ENCODE data around the gene KCNS1.

GRCh38 chr20:45128099-45128498 lies 27.2 kb upstream of the KCNS1 start:
- TF ChIP-seq ESRRA (IDR thresholded peaks at IDR 0.05; ENCODE audit: borderline replicate concordance, low read length) = no peak
- TF ChIP-seq, protein P1, sequence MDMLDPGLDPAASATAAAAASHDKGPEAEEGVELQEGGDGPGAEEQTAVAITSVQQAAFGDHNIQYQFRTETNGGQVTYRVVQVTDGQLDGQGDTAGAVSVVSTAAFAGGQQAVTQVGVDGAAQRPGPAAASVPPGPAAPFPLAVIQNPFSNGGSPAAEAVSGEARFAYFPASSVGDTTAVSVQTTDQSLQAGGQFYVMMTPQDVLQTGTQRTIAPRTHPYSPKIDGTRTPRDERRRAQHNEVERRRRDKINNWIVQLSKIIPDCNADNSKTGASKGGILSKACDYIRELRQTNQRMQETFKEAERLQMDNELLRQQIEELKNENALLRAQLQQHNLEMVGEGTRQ (IDR thresholded peaks at IDR 0.05) = no peak
- no peak for TF ChIP-seq CTCF (IDR thresholded peaks at IDR 0.05)
- TF ChIP-seq EHMT2 (IDR thresholded peaks at IDR 0.05; ENCODE audit: low read depth) = no peak
- no peak for TF ChIP-seq FOSL2 (IDR thresholded peaks at IDR 0.05)
- TF ChIP-seq FOSL2 (CRISPR knock-in tag; IDR thresholded peaks at IDR 0.05) = no peak
- TF ChIP-seq RAD21 (conservative IDR thresholded peaks at IDR 0.05 in 1 of 2, IDR thresholded peaks at IDR 0.05 in 1 of 2) = no peak
- TF ChIP-seq, protein P2, sequence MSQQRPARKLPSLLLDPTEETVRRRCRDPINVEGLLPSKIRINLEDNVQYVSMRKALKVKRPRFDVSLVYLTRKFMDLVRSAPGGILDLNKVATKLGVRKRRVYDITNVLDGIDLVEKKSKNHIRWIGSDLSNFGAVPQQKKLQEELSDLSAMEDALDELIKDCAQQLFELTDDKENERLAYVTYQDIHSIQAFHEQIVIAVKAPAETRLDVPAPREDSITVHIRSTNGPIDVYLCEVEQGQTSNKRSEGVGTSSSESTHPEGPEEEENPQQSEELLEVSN (IDR thresholded peaks at IDR 0.05; ENCODE audit: borderline replicate concordance, low read depth) = no peak

Data from A549 (cell line).